A549 (cell line): ENCODE measurements around the gene MAT2A. TPM values are rescaled to one million over a fixed set of nuclear protein-coding genes. Genes with fewer than 3 reads are reported as not detected.

Experiments
- ATAC-seq, 2 experiments: fragments of 200-7000 bp in 1 of 2; fragments of >200 bp in 1 of 2; cut with Nextera tagmentation in 1 of 2; cut with Tn5 transposase in 1 of 2; 3 replicates each; pipeline versions ENCODE4 v1.8.0 to v1.9.1; 2018 to 2020; ENCODE audit warnings: mild to moderate bottlenecking in 1 of 2, moderate library complexity in 1 of 2
- CTCF ChIA-PET: fragments of 300-600 bp; sonication (Branson Sonifier 250); formaldehyde crosslinking; extraction: SDS; loops from one replicate; lab custom pipeline; 2021; ENCODE audit warnings: antibody characterized with exemption, inconsistent platforms; lab: Yijun Ruan, JAX
- POLR2A ChIA-PET: fragments of 350-600 bp; formaldehyde crosslinking; extraction: SDS; loops from one replicate; lab custom pipeline; 2021; ENCODE audit warnings: antibody characterized with exemption, inconsistent platforms; lab: Yijun Ruan, JAX
- DNase-seq, 2 experiments: peaks; one replicate each; pipeline versions ENCODE4 v3.0.0 to v3.0.0-alpha.2; 2011 to 2016; ENCODE audit warnings: low read depth in 1 of 2, low spot score in 1 of 2
- FAIRE-seq: peaks from 2 replicates; lab custom pipeline; 2011; peaks lifted over from hg19 to GRCh38; lab: Jason Lieb, UNC
- H3K27ac ChIP-seq, 2 experiments: fragments of >200 bp; sonication (Bioruptor Twin); formaldehyde crosslinking; 3 replicates each; pipeline ENCODE4 v1.5.1; 2016 to 2017
- H3K4me1 ChIP-seq: fragments of >200 bp; sonication (Bioruptor Twin); formaldehyde crosslinking; 3 replicates; pipeline ENCODE4 v1.6.1; 2016
- H3K4me2 ChIP-seq: fragments of >200 bp; sonication (Bioruptor Twin); formaldehyde crosslinking; 3 replicates; pipeline ENCODE4 v1.6.1; 2016
- H3K4me3 ChIP-seq: fragments of >200 bp; sonication (Bioruptor Twin); formaldehyde crosslinking; 3 replicates; pipeline ENCODE4 v1.5.1; 2016
- H3K9me3 ChIP-seq: fragments of >200 bp; sonication (Bioruptor Twin); formaldehyde crosslinking; 3 replicates; pipeline ENCODE4 v1.6.1; 2016
- CHD4 ChIP-seq: fragments of 200-600 bp; sonication (generic); IDR thresholded peaks from 2 replicates; pipeline ENCODE4 v1.6.1; 2016; ENCODE audit warnings: antibody characterized with exemption, mild to moderate bottlenecking, borderline replicate concordance
- E2F6 ChIP-seq: IDR thresholded peaks from 2 replicates; pipeline ENCODE4 v1.6.1; 2012; ENCODE audit warnings: low read depth, borderline replicate concordance
- EHF ChIP-seq: fragments of 250-450 bp; sonication (Bioruptor Pico); IDR thresholded peaks from 2 replicates; pipeline ENCODE4 v1.5.0; 2020; ENCODE audit warnings: mild to moderate bottlenecking
- EHMT2 ChIP-seq: fragments of 200-600 bp; sonication (generic); IDR thresholded peaks from 2 replicates; pipeline ENCODE4 v1.6.1; 2016; ENCODE audit warnings: antibody characterized with exemption, low read depth, mild to moderate bottlenecking, moderate library complexity
- ELK1 ChIP-seq: fragments of 150-350 bp; IDR thresholded peaks from 2 replicates; pipeline ENCODE4 v1.6.1; 2014; ENCODE audit warnings: low read depth, mild to moderate bottlenecking, low read length
- EP300 ChIP-seq, 2 experiments: fragments of >200 bp; sonication (Bioruptor Twin); formaldehyde crosslinking; IDR thresholded peaks; 2 replicates in 1 of 2; 3 replicates in 1 of 2; pipeline ENCODE4 v1.6.1; 2016 to 2017
- ESRRA ChIP-seq: fragments of 150-350 bp; IDR thresholded peaks from 2 replicates; pipeline ENCODE4 v1.6.1; 2014; ENCODE audit warnings: mild to moderate bottlenecking, low read length, borderline replicate concordance
- FOSB ChIP-seq: fragments of 250-450 bp; sonication (Bioruptor Pico); IDR thresholded peaks from 2 replicates; pipeline ENCODE4 v1.5.0; 2020; ENCODE audit warnings: mild to moderate bottlenecking, moderate library complexity
- FOSL2 ChIP-seq, 2 experiments: fragments of 450-650 bp in 1 of 2; fragments of >200 bp in 1 of 2; sonication (Bioruptor Twin) in 1 of 2; formaldehyde crosslinking; IDR thresholded peaks; 2 replicates each; pipeline versions ENCODE4 v1.5.0 to v1.6.1; 2016 to 2020; ENCODE audit warnings: mild to moderate bottlenecking in 1 of 2, moderate library complexity in 1 of 2
- FOXS1 ChIP-seq: fragments of 250-450 bp; sonication (Bioruptor Pico); IDR thresholded peaks from 2 replicates; pipeline ENCODE4 v1.5.0; 2020; ENCODE audit warnings: mild to moderate bottlenecking, moderate library complexity
- HDAC2 ChIP-seq: fragments of 200-600 bp; sonication (generic); IDR thresholded peaks from 2 replicates; pipeline ENCODE4 v1.6.1; 2016
- HES2 ChIP-seq: fragments of >200 bp; sonication (Bioruptor Twin); formaldehyde crosslinking; IDR thresholded peaks from 2 replicates; pipeline ENCODE4 v1.6.1; 2016
- HEYL ChIP-seq: fragments of 250-450 bp; sonication (Bioruptor Pico); IDR thresholded peaks from 2 replicates; pipeline ENCODE4 v1.8.0; 2021; ENCODE audit warnings: mild to moderate bottlenecking, moderate library complexity
- HOXA7 ChIP-seq: fragments of 250-450 bp; sonication (Bioruptor Pico); IDR thresholded peaks from 2 replicates; pipeline ENCODE4 v1.5.0; 2020; ENCODE audit warnings: mild to moderate bottlenecking, moderate library complexity
- HOXB5 ChIP-seq: fragments of 250-450 bp; sonication (Bioruptor Pico); IDR thresholded peaks from 2 replicates; pipeline ENCODE4 v1.5.0; 2020; ENCODE audit warnings: mild to moderate bottlenecking, moderate library complexity
- JUNB ChIP-seq: fragments of >200 bp; sonication (Bioruptor Twin); formaldehyde crosslinking; IDR thresholded peaks from 2 replicates; pipeline ENCODE4 v1.6.1; 2016
- KDM1A ChIP-seq: fragments of 200-600 bp; sonication (generic); IDR thresholded peaks from 2 replicates; pipeline ENCODE4 v1.6.1; 2016; ENCODE audit warnings: low read depth, mild to moderate bottlenecking
- MAFK ChIP-seq: fragments of 450-650 bp; IDR thresholded peaks from 2 replicates; pipeline ENCODE4 v1.6.1; 2014; ENCODE audit not compliant: partially characterized antibody
- NPAS2 ChIP-seq: fragments of 250-450 bp; sonication (Bioruptor Pico); IDR thresholded peaks from 2 replicates; pipeline ENCODE4 v1.8.0; 2022; ENCODE audit warnings: mild to moderate bottlenecking, moderate library complexity, borderline replicate concordance
- POLR2AphosphoS2 ChIP-seq: conservative IDR thresholded peaks from 2 replicates; pipeline ENCODE4 v1.6.1; 2012; ENCODE audit warnings: low read length, improper control_type of control experiment, inconsistent platforms
- RARB ChIP-seq: fragments of 250-450 bp; sonication (Bioruptor Pico); IDR thresholded peaks from 2 replicates; pipeline ENCODE4 v1.8.0; 2021; ENCODE audit warnings: mild to moderate bottlenecking, moderate library complexity
- RFX5 ChIP-seq: fragments of 450-650 bp; IDR thresholded peaks from 2 replicates; pipeline ENCODE4 v1.7.1; 2014; ENCODE audit warnings: antibody characterized with exemption, mild to moderate bottlenecking, moderate library complexity
- TFCP2L1 ChIP-seq: fragments of 250-450 bp; sonication (Bioruptor Pico); IDR thresholded peaks from 2 replicates; pipeline ENCODE4 v1.5.0; 2021; ENCODE audit warnings: mild to moderate bottlenecking
- ZC3H11A ChIP-seq: fragments of 450-650 bp; IDR thresholded peaks from 2 replicates; pipeline ENCODE4 v1.6.1; 2014; ENCODE audit warnings: antibody characterized with exemption, mild to moderate bottlenecking
- ZFP36 ChIP-seq: fragments of 450-650 bp; IDR thresholded peaks from 2 replicates; pipeline ENCODE4 v1.6.1; 2014; ENCODE audit warnings: borderline replicate concordance; ENCODE audit not compliant: partially characterized antibody
- ZSCAN20 ChIP-seq: fragments of 250-450 bp; sonication (Bioruptor Pico); IDR thresholded peaks from 2 replicates; pipeline ENCODE4 v1.8.0; 2022; ENCODE audit warnings: mild to moderate bottlenecking, moderate library complexity
- WGBS: methylation state at CpG from one replicate; pipeline ENCODE4 v1.1.6; 2017; ENCODE audit errors: missing lambda C conversion rate; 5-methylcytosine and 5-hydroxymethylcytosine counted together
- polyA plus RNA-seq, 4 experiments: library from polyadenylated mRNA; depleted of rRNA in 3 of 4; stranded (reverse); fragments of >200 nt; fragmentation: RNase III in 1 of 4; extraction: RNeasy Plus Mini Kit Qiagen cat#74134 plus additional on column Dnase treatment in 1 of 4; gene quantifications; 2 replicates in 3 of 4; 3 replicates in 1 of 4; pipeline ENCODE4 v1.2.3, GENCODE V29; 2011 to 2017
- TF ChIP-seq, protein P1 (sequence below): fragments of >200 bp; sonication (Bioruptor Twin); formaldehyde crosslinking; IDR thresholded peaks from 3 replicates; pipeline ENCODE4 v1.6.1; 2016
- TF ChIP-seq, protein P2 (sequence below): IDR thresholded peaks from 2 replicates; pipeline ENCODE4 v1.6.1; 2012

MAT2A gene
- polyA plus RNA-seq, 2 of the 4 experiments (the other 2 are of a cell fraction): 370 to 1,024 TPM

- WGBS: 93% methylated on average over 5 of the region's 5 CpGs
- peaks cover 13% of the 10 kb centered on the region for H3K4me1 ChIP-seq
- no peak for FAIRE-seq
- no peak for DNase-seq
- CTCF ChIA-PET: interaction anchor here (6.0 kb wide), 1 partner anchor 13 kb away, joined by 56 read pairs; no protein-coding TSS in a partner anchor
- H3K27ac ChIP-seq: 0 out of 6 replicates have a peak overlapping the region, but pooled peaks of 1 of the 2 experiments have one; percentile 12
- H3K4me3 ChIP-seq: no peak overlapping the region
- no peaks in the 10 kb centered on the region for H3K9me3 ChIP-seq
- ATAC-seq: no peak
- H3K4me2 ChIP-seq: no peak overlapping the region
- POLR2A ChIA-PET: interaction anchor here (1.2 kb wide), 1 partner anchor 31 kb away, joined by 4 read pairs; the partner anchor contains the start of gene RNF181
- TF ChIP-seq HDAC2: no peak
- TF ChIP-seq HOXB5: no peak
- no peak for TF ChIP-seq ELK1
- no peak for TF ChIP-seq ZSCAN20 (CRISPR knock-in tag)
- no peak for TF ChIP-seq NPAS2
- no peak for TF ChIP-seq EP300 (IDR thresholded peaks at IDR 0.05)
- no peak for TF ChIP-seq MAFK
- no peak for TF ChIP-seq CHD4
- no peak for TF ChIP-seq ESRRA
- no peak for TF ChIP-seq EHF
- TF ChIP-seq, protein P1, sequence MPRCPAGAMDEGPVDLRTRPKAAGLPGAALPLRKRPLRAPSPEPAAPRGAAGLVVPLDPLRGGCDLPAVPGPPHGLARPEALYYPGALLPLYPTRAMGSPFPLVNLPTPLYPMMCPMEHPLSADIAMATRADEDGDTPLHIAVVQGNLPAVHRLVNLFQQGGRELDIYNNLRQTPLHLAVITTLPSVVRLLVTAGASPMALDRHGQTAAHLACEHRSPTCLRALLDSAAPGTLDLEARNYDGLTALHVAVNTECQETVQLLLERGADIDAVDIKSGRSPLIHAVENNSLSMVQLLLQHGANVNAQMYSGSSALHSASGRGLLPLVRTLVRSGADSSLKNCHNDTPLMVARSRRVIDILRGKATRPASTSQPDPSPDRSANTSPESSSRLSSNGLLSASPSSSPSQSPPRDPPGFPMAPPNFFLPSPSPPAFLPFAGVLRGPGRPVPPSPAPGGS: no peak
- TF ChIP-seq, all 56 proteins: peak for 0
These were observed 25.2 kb downstream of the MAT2A start for GRCh38 chr2:85564144-85564563.

GRCh38 chr2:85566265-85566664 is 27.3 kb downstream of the MAT2A start:
- TF ChIP-seq EHMT2: no peak
- TF ChIP-seq HEYL: no peak
- no peak for TF ChIP-seq FOXS1 (CRISPR knock-in tag)
- TF ChIP-seq E2F6: no peak
- no peak for TF ChIP-seq ELK1
- no peak for TF ChIP-seq RARB (CRISPR knock-in tag)
- TF ChIP-seq KDM1A: no peak
- TF ChIP-seq, protein P2, sequence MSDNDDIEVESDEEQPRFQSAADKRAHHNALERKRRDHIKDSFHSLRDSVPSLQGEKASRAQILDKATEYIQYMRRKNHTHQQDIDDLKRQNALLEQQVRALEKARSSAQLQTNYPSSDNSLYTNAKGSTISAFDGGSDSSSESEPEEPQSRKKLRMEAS: no peak
- no peak for TF ChIP-seq HOXA7 (CRISPR knock-in tag)
- TF ChIP-seq TFCP2L1: no peak
- TF ChIP-seq HOXB5: no peak
- no peak for TF ChIP-seq RFX5
- TF ChIP-seq POLR2AphosphoS2: no peak
- TF ChIP-seq HES2: no peak
- no peak for TF ChIP-seq ZFP36
- TF ChIP-seq, protein P1: no peak
- TF ChIP-seq FOSB (CRISPR knock-in tag): no peak
- TF ChIP-seq ZC3H11A: no peak
- TF ChIP-seq JUNB: no peak
- TF ChIP-seq FOSL2 (IDR thresholded peaks at IDR 0.05): no peak
- no peak for TF ChIP-seq FOSL2 (CRISPR knock-in tag; IDR thresholded peaks at IDR 0.05)
- ATAC-seq: no peak
- WGBS: 52% methylated on average over 4 of the region's 4 CpGs
- Histone ChIP-seq H3K27ac (no peak overlapping the region), H3K4me3 (no peak overlapping the region), H3K4me2 (no peak overlapping the region), H3K4me1 (no peaks in the 10 kb centered on the region), H3K9me3 (no peaks in the 10 kb centered on the region)
- no peak for DNase-seq
- ChIA-PET POLR2A (no interaction called here), CTCF (interaction anchor here (1.2 to 2.4 kb wide), 4 partner anchors 10 to 145 kb away, joined by 4 to 6 read pairs (median 6); no protein-coding TSS in a partner anchor)
- no peak for FAIRE-seq
